Prostate gland (tissue), 2 donors: ENCODE data around the gene FAM217A.

Experiments
- POLR2A ChIP-seq: fragments of 450-650 bp; IDR thresholded peaks from one replicate; pipeline ENCODE4 v1.6.1; 2016; ENCODE audit warnings: antibody characterized with exemption, mild to moderate bottlenecking
- TF ChIP-seq, protein P1 (sequence below), 4 experiments: fragments of 200-600 bp in 2 of 4; fragments of 450-650 bp in 2 of 4; sonication (generic) in 2 of 4; IDR thresholded peaks; 1 replicate in 3 of 4; 2 replicates in 1 of 4; pipeline ENCODE4 v1.5.1; 2016 to 2019; ENCODE audit warnings: antibody characterized with exemption in 4 of 4, mild to moderate bottlenecking in 2 of 4, moderate library complexity in 2 of 4

DNA sequence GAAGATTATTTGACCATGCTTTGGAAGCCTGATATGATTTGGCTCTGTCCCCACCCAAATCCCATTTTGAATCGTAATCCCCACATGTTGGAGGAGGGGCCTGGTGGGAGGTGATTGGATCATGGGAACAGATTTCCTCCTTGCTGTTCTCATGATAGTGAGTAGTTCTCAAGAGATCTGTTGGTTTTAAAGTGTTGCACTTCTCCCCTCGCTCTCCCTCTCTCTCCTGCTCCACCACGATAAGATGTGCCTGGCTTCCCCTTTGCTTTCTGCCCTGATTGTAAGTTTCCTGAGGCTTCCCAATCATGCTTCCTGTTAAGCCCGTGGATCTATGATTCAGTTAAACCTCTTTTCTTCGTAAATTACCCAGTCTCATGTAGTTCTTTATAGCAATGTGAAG lies 21.7 kb upstream of the FAM217A start:
- TF ChIP-seq, protein P1, sequence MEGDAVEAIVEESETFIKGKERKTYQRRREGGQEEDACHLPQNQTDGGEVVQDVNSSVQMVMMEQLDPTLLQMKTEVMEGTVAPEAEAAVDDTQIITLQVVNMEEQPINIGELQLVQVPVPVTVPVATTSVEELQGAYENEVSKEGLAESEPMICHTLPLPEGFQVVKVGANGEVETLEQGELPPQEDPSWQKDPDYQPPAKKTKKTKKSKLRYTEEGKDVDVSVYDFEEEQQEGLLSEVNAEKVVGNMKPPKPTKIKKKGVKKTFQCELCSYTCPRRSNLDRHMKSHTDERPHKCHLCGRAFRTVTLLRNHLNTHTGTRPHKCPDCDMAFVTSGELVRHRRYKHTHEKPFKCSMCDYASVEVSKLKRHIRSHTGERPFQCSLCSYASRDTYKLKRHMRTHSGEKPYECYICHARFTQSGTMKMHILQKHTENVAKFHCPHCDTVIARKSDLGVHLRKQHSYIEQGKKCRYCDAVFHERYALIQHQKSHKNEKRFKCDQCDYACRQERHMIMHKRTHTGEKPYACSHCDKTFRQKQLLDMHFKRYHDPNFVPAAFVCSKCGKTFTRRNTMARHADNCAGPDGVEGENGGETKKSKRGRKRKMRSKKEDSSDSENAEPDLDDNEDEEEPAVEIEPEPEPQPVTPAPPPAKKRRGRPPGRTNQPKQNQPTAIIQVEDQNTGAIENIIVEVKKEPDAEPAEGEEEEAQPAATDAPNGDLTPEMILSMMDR (IDR thresholded peaks at IDR 0.05), result no peak
- TF ChIP-seq POLR2A, result no peak
